K562 (cell line): ENCODE results near the gene POLRMT. TPM values are rescaled to one million over a fixed set of nuclear protein-coding genes. Genes with fewer than 3 reads are reported as not detected.

ENCODE experiments used
- ATAC-seq: fragments of 200-7000 bp; cut with Tn5 transposase; 3 replicates; pipeline ENCODE4 v1.9.1; 2020; ENCODE audit warnings: moderate library complexity
- BruUV-seq: library from RNA; stranded (reverse); fragments of 400-500 nt; replicated peaks from 2 replicates; lab custom pipeline; 2021; lab: Mats Ljungman, UMichigan
- CTCF ChIA-PET: fragments of 300-600 bp; formaldehyde crosslinking; extraction: SDS; loops from one replicate; lab custom pipeline; 2021; ENCODE audit warnings: low intra/inter-chr PET ratio; lab: Yijun Ruan, JAX
- POLR2A ChIA-PET: fragments of 300-600, 350-650 bp; sonication (Branson Sonifier 250); formaldehyde crosslinking; extraction: SDS; loops from one replicate; lab custom pipeline; 2021; ENCODE audit warnings: antibody characterized with exemption, inconsistent platforms; lab: Yijun Ruan, JAX
- DNase-seq, 4 experiments: peaks; one replicate each; pipeline versions ENCODE4 v3.0.0 to v3.0.0-alpha.2; 2011 to 2018; ENCODE audit warnings: low spot score in 3 of 4, mixed read lengths in 3 of 4; ENCODE audit errors: extremely low read depth in 1 of 4
- FAIRE-seq: peaks from 2 replicates; lab custom pipeline; 2011; peaks lifted over from hg19 to GRCh38; lab: Jason Lieb, UNC
- H2AFZ ChIP-seq: 2 replicates; pipeline ENCODE4 v1.6.0; 2011; ENCODE audit warnings: low read depth, low read length, control low read depth, inconsistent platforms
- H3K27ac ChIP-seq: fragments of 200-600 bp; 3 replicates; pipeline ENCODE4 v1.8.0; 2011; ENCODE audit warnings: low read depth, mild to moderate bottlenecking, control low read depth, inconsistent platforms, low read length, moderate library complexity, mixed read lengths; ENCODE audit errors: extremely low read depth
- H3K27me3 ChIP-seq, 2 experiments: fragments of 300-600 bp in 1 of 2; 2 replicates in 1 of 2; 3 replicates in 1 of 2; pipeline versions ENCODE4 v1.6.0 to v1.8.0; 2011; ENCODE audit warnings: inconsistent platforms in 2 of 2, low read length in 2 of 2, mild to moderate bottlenecking in 1 of 2, mixed read lengths in 1 of 2, moderate library complexity in 1 of 2; ENCODE audit not compliant: control insufficient read depth in 2 of 2, insufficient read depth in 2 of 2
- H3K36me3 ChIP-seq: fragments of 300-600 bp; 3 replicates; pipeline ENCODE4 v1.8.0; 2011; ENCODE audit warnings: mild to moderate bottlenecking, low read length, inconsistent platforms; ENCODE audit not compliant: control insufficient read depth, insufficient read depth
- H3K4me1 ChIP-seq, 2 experiments: fragments of 200-600 bp in 1 of 2; replicated peaks in 1 of 2; 2 replicates in 1 of 2; 3 replicates in 1 of 2; pipeline versions ENCODE4 v1.5.1 to v1.8.0; 2011; ENCODE audit warnings: inconsistent platforms in 2 of 2, low read length in 2 of 2, mild to moderate bottlenecking in 1 of 2, mixed read lengths in 1 of 2, moderate library complexity in 1 of 2; ENCODE audit not compliant: control insufficient read depth in 2 of 2, insufficient read depth in 2 of 2
- H3K4me2 ChIP-seq: 2 replicates; pipeline ENCODE4 v1.6.1; 2011; ENCODE audit warnings: low read length, control low read depth, inconsistent platforms, mixed read lengths; ENCODE audit not compliant: insufficient read depth
- H3K4me3 ChIP-seq: fragments of 200-600 bp; sonication (generic), shearing (Covaris generic); 2 replicates; pipeline ENCODE4 v1.5.1; 2016; ENCODE audit warnings: control low read depth, inconsistent platforms
- H3K79me2 ChIP-seq: fragments of 200-600 bp; 3 replicates; pipeline ENCODE4 v1.8.0; 2011; ENCODE audit warnings: low read length, inconsistent platforms; ENCODE audit not compliant: control insufficient read depth, insufficient read depth
- H3K9ac ChIP-seq, 2 experiments: 2 replicates each; pipeline versions ENCODE4 v1.6.0 to v1.6.1; 2011; ENCODE audit warnings: low read depth in 2 of 2, low read length in 2 of 2, control low read depth in 1 of 2, inconsistent platforms in 1 of 2, mild to moderate bottlenecking in 1 of 2, mixed read lengths in 1 of 2; ENCODE audit not compliant: insufficient read depth in 1 of 2
- H3K9me1 ChIP-seq: one replicate; pipeline ENCODE4 v1.6.0; 2011; ENCODE audit warnings: inconsistent platforms, mild to moderate bottlenecking, low read length, moderate library complexity; ENCODE audit not compliant: control insufficient read depth, insufficient read depth
- H3K9me3 ChIP-seq: replicated peaks from 2 replicates; pipeline ENCODE4 v1.5.1; 2011; ENCODE audit warnings: low read depth, low read length, inconsistent platforms; ENCODE audit not compliant: control insufficient read depth, insufficient read depth
- H4K20me1 ChIP-seq: replicated peaks from 2 replicates; pipeline ENCODE4 v1.6.1; 2011; ENCODE audit warnings: low read length, inconsistent platforms, mixed read lengths; ENCODE audit not compliant: control insufficient read depth, insufficient read depth
- CBFA2T3 ChIP-seq: fragments of 450-650 bp; IDR thresholded peaks from 2 replicates; pipeline ENCODE4 v1.6.1; 2017
- EGR1 ChIP-seq: fragments of 450-650 bp; conservative IDR thresholded peaks from 2 replicates; pipeline ENCODE4 v1.6.1; 2017; ENCODE audit warnings: mild to moderate bottlenecking
- ELF4 ChIP-seq: fragments of 450-650 bp; formaldehyde crosslinking; IDR thresholded peaks from 2 replicates; pipeline ENCODE4 v1.4.0; 2022; ENCODE audit warnings: missing genetic modification characterization
- FIP1L1 ChIP-seq: fragments of 200-400 bp; formaldehyde crosslinking; IDR thresholded peaks from 2 replicates; pipeline ENCODE4 v1.6.1; 2018; ENCODE audit warnings: mild to moderate bottlenecking, low read depth, low read length; ENCODE audit not compliant: poor library complexity, severe bottlenecking
- HNRNPL ChIP-seq: fragments of 200-400 bp; formaldehyde crosslinking; IDR thresholded peaks from 2 replicates; pipeline ENCODE4 v1.6.1; 2017; ENCODE audit warnings: low read depth, mild to moderate bottlenecking, low read length
- KDM1A ChIP-seq, 2 experiments: fragments of 450-650 bp; IDR thresholded peaks; 2 replicates each; pipeline ENCODE4 v1.6.1; 2016; ENCODE audit warnings: mild to moderate bottlenecking in 2 of 2
- POLR2G ChIP-seq: fragments of 200-400 bp; formaldehyde crosslinking; IDR thresholded peaks from 2 replicates; pipeline ENCODE4 v1.6.1; 2017; ENCODE audit warnings: low read depth, mild to moderate bottlenecking, antibody characterized with exemption, low read length, moderate library complexity
- TRIM28 ChIP-seq: fragments of 450-650 bp; IDR thresholded peaks from 2 replicates; pipeline ENCODE4 v1.6.1; 2017
- XRCC5 ChIP-seq: fragments of 200-400 bp; formaldehyde crosslinking; IDR thresholded peaks from 2 replicates; pipeline ENCODE4 v1.6.1; 2017; ENCODE audit warnings: low read depth, mild to moderate bottlenecking, low read length
- ZBTB33 ChIP-seq: sonication (generic); formaldehyde crosslinking; IDR thresholded peaks from 2 replicates; pipeline ENCODE4 v1.8.1; 2023; ENCODE audit warnings: mild to moderate bottlenecking, missing genetic modification reagents
- ZNF12 ChIP-seq: sonication (generic); formaldehyde crosslinking; IDR thresholded peaks from 2 replicates; pipeline ENCODE4 v1.4.0; 2020; ENCODE audit warnings: mild to moderate bottlenecking, missing genetic modification reagents
- WGBS: fragments of 100-300 bp; shearing (Covaris generic); methylation state at CpG from one replicate; pipeline ENCODE4 v1.1.6; 2016; ENCODE audit warnings: low coverage, mixed read lengths; ENCODE audit not compliant: insufficient coverage; ENCODE audit errors: missing lambda C conversion rate; 5-methylcytosine and 5-hydroxymethylcytosine counted together
- in situ Hi-C: fragments of 300-500 bp; cut with MboI; formaldehyde crosslinking; loops from 4 replicates; pipeline ENCODE4 v1.15.0; 2018; ENCODE audit warnings: inconsistent platforms, mixed read lengths
- intact Hi-C: fragments of 100-400 bp; cut with micrococcal nuclease; formaldehyde crosslinking; loops from 2 replicates; pipeline ENCODE4 v1.14.2; 2022
- polyA plus RNA-seq, 8 experiments: library from polyadenylated mRNA; depleted of rRNA in 4 of 8; stranded (reverse) in 5 of 8; unstranded in 3 of 8; fragments of >200 nt; fragmentation: Nextera tagmentation in 2 of 8; fragmentation: Illumina TruSeq in 1 of 8; extraction: Ambion mirVana in 2 of 8; extraction: Trizol in 1 of 8; gene quantifications; 2 replicates each; pipeline versions ENCODE4 v1.2.1 to v1.2.3, GENCODE V29; 2011 to 2014; ENCODE audit warnings: inconsistent platforms in 1 of 8, missing spikeins in 1 of 8
- total RNA-seq, 7 experiments: library from RNA; depleted of rRNA in 6 of 7; stranded (reverse); fragments of >200 nt in 6 of 7; fragmentation: Illumina TruSeq in 2 of 7; extraction: Trizol in 2 of 7; gene quantifications; 2 replicates each; pipeline versions ENCODE4 v1.2.1 to v1.2.3, GENCODE V29; 2011 to 2021; ENCODE audit warnings: low replicate concordance in 1 of 7

Gene POLRMT
- total and polyA plus RNA-seq, 9 of the 15 experiments (the other 6 are each of a cell fraction or from before 2014, with no cell fraction given), result 30.3 to 144 (median 68.0) TPM

DNA sequence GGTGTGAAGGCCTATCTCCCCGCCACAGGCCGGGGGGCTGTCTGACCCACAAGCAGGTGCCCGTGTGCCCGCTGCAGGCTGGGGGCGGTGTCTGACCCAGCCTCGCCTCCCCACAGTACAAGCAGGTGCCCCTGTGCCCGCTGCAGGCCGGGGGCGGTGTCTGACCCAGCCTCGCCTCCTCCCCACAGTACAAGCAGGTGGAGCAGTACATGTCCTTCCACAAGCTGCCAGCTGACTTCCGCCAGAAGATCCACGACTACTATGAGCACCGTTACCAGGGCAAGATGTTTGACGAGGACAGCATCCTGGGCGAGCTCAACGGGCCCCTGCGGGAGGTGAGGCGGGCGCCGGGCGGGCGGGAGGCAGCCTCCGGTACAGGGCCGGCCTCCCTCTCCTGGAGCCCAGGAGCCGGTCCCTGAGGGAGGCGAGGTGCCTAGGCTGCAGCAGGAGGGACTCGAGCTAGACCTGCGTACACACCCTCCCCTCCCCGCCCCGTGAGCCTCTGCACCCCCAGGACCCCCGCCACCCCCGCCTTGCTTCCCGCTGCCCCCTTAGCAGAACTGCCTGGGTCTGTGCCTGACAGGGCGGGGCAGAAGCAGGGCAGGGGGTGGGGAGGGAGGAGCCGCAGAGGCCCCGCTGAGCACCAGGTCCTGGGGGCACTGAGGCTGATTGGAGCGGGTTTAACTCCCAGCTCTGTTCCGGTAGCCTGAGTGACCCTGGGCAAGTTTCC, 23.1 kb downstream of the POLRMT start:
- Histone ChIP-seq H3K9me3 (no peaks in the 10 kb centered on the region; the same call in 1 of the 2 replicates), H2AFZ (peak overlapping the region; percentile 91), H3K79me2 (no peaks in the 10 kb centered on the region), H3K27ac (peak overlapping the region; percentile 76), H3K36me3 (peaks cover 23% of the 10 kb centered on the region; the same call in 2 of the 3 replicates), H4K20me1 (no peaks in the 10 kb centered on the region), H3K9ac (peak overlapping the region; percentile 63 to 91), H3K9me1 (no peaks in the 10 kb centered on the region), H3K27me3 (no peaks in the 10 kb centered on the region), H3K4me1 (peaks cover 17 to 64% of the 10 kb centered on the region in 2 experiments), H3K4me2 (peak overlapping the region; percentile 74), H3K4me3 (peak overlapping the region; percentile 21)
- POLR2A ChIA-PET, result no interaction called here
- 45% methylated on average over 12 of the region's 38 CpGs for WGBS
- CTCF ChIA-PET, result no interaction called here
- no peak for DNase-seq
- no peak for ATAC-seq
- intact Hi-C loops, result no loop called here
- no peak for FAIRE-seq
- BruUV-seq, result no TSS peak
- in situ Hi-C loops, result no loop called here
- TF ChIP-seq FIP1L1 (peak; percentile 0), KDM1A (IDR thresholded peaks at IDR 0.05) (0 out of 4 replicates have a peak, but pooled peaks of 1 of the 2 experiments have one; percentile 48), CBFA2T3 (peak; percentile 20; the same call in 1 of the 2 replicates), POLR2G (peak; percentile 2; the same call in 1 of the 2 replicates), TRIM28 (no peak), EGR1 (0 out of 2 replicates have a peak, but pooled peaks have one; percentile 7), ELF4 (CRISPR knock-in tag) (no peak), XRCC5 (0 out of 2 replicates have a peak, but pooled peaks have one; percentile 61), ZNF12 (CRISPR knock-in tag) (no peak), HNRNPL (peak; percentile 50; the same call in 1 of the 2 replicates), ZBTB33 (CRISPR knock-in tag) (0 out of 2 replicates have a peak, but pooled peaks have one; percentile 12)
